ENCODE data around the gene MRPL20. TPM values are rescaled to one million over a fixed set of nuclear protein-coding genes. Genes with fewer than 3 reads are reported as not detected.

The MRPL20 gene
- total RNA-seq, 1 donor from 2014 or later: 150 TPM

DNA sequence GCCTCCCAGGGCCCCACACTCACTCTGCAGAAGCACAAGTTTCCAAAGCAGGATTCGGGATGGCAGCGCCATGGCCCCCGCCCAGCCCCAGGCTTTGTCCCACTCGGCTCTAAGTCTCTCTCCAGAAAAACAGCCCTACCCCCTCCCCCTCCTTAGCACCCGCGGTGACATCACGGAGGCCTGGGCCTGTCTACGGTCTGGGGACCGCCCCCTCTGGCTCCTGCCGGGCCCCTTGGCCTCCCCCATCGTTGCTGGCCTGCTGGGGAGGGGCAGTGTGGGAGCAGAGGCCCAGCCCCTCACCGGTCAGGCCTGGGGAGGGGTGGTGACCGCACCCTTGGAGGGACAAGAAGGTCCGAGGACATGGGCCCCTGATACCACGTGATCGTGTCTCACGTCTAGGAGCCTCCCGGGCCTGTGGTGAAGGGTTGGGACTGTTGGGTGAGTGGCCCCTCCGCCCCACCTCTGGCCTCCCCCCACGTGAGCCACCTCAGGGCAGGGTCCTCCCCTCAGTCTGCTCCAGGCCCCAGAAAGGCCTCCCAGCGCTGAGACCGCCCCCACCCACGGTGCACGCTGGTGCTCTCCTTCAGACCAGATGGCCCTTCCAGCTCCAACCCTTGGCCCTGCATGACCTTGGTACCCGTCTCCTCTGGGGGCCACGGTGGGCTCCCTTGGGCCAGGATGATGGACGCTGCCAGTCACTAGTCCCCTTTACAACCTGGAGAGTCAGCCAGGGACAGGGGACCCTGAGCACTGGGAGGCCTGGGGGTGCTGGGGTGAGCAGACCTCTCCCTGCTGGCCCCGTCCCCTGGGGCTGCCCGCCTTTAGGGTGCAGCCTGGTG is 48.4 kb downstream of the MRPL20 start, which contains the start of gene MXRA8:
MXRA8 (minus strand) TSS at position 123 of the 839 bp plus-strand sequence; CDS start at position 72, 51 bp downstream.
- H3K4me3 ChIP-seq (ENCODE audit: low read depth, low read length): peak within 1 kb of the TSS; percentile 35
- TF ChIP-seq, protein P1, sequence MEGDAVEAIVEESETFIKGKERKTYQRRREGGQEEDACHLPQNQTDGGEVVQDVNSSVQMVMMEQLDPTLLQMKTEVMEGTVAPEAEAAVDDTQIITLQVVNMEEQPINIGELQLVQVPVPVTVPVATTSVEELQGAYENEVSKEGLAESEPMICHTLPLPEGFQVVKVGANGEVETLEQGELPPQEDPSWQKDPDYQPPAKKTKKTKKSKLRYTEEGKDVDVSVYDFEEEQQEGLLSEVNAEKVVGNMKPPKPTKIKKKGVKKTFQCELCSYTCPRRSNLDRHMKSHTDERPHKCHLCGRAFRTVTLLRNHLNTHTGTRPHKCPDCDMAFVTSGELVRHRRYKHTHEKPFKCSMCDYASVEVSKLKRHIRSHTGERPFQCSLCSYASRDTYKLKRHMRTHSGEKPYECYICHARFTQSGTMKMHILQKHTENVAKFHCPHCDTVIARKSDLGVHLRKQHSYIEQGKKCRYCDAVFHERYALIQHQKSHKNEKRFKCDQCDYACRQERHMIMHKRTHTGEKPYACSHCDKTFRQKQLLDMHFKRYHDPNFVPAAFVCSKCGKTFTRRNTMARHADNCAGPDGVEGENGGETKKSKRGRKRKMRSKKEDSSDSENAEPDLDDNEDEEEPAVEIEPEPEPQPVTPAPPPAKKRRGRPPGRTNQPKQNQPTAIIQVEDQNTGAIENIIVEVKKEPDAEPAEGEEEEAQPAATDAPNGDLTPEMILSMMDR (conservative IDR thresholded peaks at IDR 0.05; ENCODE audit: low read depth, low read length): no peak
- DNase-seq (ENCODE audit: low read depth): no peak

DNA sequence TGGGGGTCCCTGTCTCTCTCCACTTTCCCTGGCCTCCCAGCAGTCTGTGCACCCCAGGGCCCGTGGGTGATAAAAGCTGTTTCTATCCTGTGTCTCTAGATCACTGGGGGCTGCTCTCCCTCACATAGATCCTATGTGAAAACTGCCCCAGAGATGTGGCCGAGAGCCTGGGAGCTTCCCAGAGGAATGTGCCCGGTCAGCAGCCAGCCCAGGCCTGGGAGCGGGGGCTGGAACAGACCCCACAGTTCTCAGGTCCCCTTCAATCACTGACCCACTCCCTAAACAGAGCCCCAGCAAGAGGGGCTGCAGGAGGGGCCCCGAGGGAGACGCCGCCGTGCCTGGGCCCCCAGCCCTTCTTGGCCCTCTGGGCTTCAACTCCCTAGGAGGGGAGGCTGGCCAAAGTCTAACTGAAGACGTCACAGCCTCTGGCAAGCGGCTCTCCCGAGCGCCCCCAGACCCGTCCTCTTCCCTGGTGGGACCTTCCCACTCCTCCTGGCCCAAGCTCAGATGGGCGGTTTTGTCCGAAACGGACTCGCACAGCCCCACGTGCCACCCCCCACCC is 49.1 kb downstream of the MRPL20 start:
- H3K4me3 ChIP-seq (ENCODE audit: low read depth, low read length): peak overlapping the region; percentile 35
- no peak for DNase-seq (ENCODE audit: low read depth)

DNA sequence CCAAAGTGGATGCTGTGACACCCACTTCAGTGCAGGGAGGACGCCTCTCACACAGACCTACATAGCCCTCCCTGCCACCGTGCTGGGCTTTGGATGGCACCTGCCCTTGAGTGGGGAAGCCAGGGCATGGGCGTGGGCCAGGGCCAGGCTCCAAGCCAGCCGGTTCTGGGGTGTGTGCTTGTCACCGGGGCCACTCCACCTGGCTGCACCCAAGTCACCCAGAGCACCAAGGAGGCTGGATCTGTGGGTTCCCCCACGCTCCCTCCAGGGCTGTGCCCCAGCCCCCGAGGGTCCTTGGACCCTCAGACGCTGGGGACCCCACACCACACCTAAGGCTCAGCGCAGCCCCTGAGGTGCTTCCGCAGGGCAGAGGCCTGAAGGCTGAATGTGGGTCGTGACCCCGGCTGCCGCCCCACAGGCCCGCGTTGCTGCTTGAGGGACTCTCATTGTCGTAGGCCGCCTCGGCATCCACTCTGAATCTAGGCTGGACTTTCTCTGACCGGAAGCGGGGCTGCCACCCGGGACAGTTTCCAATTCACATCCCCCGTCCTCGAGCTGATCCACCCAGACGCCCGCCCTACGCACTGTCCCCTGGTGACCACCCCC is 50.2 kb downstream of the MRPL20 start:
- TF ChIP-seq, protein P1 (conservative IDR thresholded peaks at IDR 0.05; ENCODE audit: low read depth, low read length): no peak
- no peak for DNase-seq (ENCODE audit: low read depth)
- no peak overlapping the region for H3K4me3 ChIP-seq (ENCODE audit: low read depth, low read length)

More for the DNA sequence above, 49.1 kb downstream of the MRPL20 start:
- TF ChIP-seq, protein P1 (conservative IDR thresholded peaks at IDR 0.05; ENCODE audit: low read depth, low read length): no peak

GRCh38 chr1:1356166-1356795 is 50.8 kb downstream of the MRPL20 start:
- DNase-seq (ENCODE audit: low read depth): no peak
- TF ChIP-seq, protein P1 (conservative IDR thresholded peaks at IDR 0.05; ENCODE audit: low read depth, low read length): no peak
- H3K4me3 ChIP-seq (ENCODE audit: low read depth, low read length): no peak overlapping the region

GRCh38 chr1:1355416-1355815 is 51.7 kb downstream of the MRPL20 start:
- TF ChIP-seq, protein P1 (conservative IDR thresholded peaks at IDR 0.05; ENCODE audit: low read depth, low read length): no peak
- no peak for DNase-seq (ENCODE audit: low read depth)
- H3K4me3 ChIP-seq (ENCODE audit: low read depth, low read length): peak overlapping the region; percentile 21

- H3K4me3 ChIP-seq (ENCODE audit: low read depth, low read length): no peak overlapping the region
- TF ChIP-seq, protein P1 (conservative IDR thresholded peaks at IDR 0.05; ENCODE audit: low read depth, low read length): no peak
- DNase-seq (ENCODE audit: low read depth): no peak
These were observed 52.5 kb downstream of the MRPL20 start for GRCh38 chr1:1354271-1355247.
